Posterior vena cava (tissue), 2 donors: ENCODE results near the gene TAOK3. TPM values are rescaled to one million over a fixed set of nuclear protein-coding genes. Genes with fewer than 3 reads are reported as not detected.
"Not testable (repeated sequence)": the region's sequence is repeated elsewhere in the genome, so short reads cannot be mapped to it uniquely, and the experiment has no call there.

Experiments used
- DNase-seq: peaks from one replicate; pipeline ENCODE4 v3.0.0-alpha.2; 2020; ENCODE audit warnings: low spot score
- intact Hi-C, 2 donors: fragments of 100-400 bp; cut with DNase I; formaldehyde crosslinking; loops; one replicate each; pipeline versions ENCODE4 v1.14.1 to v1.14.2; 2022 to 2023
- total RNA-seq, 2 donors: library from RNA; stranded (reverse); fragmentation: NEBNext Ultra II Directional; extraction: Animal tissue kit (Norgen Biotek cat#: 25700); gene quantifications; one replicate each; pipeline ENCODE4 v1.2.1, GENCODE V29; 2021
- donor health status: DM: yes; HTN: yes; CAD: no.
- donor health status: DM: yes; HTN: yes; CAD: no.

TAOK3 gene
- total RNA-seq, 2 donors from 2014 or later = 27.9 to 31.8 TPM

- DNase-seq = no peak
- intact Hi-C loops = loop anchor here in 1 of 2 donors (10.0 kb wide), 1 partner anchor 191 kb away; no protein-coding TSS in a partner anchor
Measured at GRCh38 chr12:118375348-118375747, 2.6 kb upstream of the TAOK3 start.

- DNase-seq = no peak
- intact Hi-C loops = loop anchor here (5.0 to 10.0 kb wide), 3 partner anchors 68 to 193 kb away; no protein-coding TSS in a partner anchor
Measured at GRCh38 chr12:118374909-118375308, 2.2 kb upstream of the TAOK3 start.

- DNase-seq = no peak
- intact Hi-C loops = loop anchor here (5.0 to 10.0 kb wide), 3 partner anchors 67 to 192 kb away; no protein-coding TSS in a partner anchor
Measured at GRCh38 chr12:118374126-118374725, 1.5 kb upstream of the TAOK3 start.

- intact Hi-C loops = loop anchor here (5.0 to 10.0 kb wide), 3 partner anchors 66 to 191 kb away; no protein-coding TSS in a partner anchor
- no peak for DNase-seq
Measured at GRCh38 chr12:118373616-118374015, 909 bp upstream of the TAOK3 start.

- intact Hi-C loops = loop anchor here (5.0 to 10.0 kb wide), 3 partner anchors 64 to 189 kb away; no protein-coding TSS in a partner anchor
- no peak for DNase-seq
Measured at GRCh38 chr12:118371321-118372282, 1.1 kb downstream of the TAOK3 start.

GRCh38 chr12:118370601-118371000, 2.1 kb downstream of the TAOK3 start:
- intact Hi-C loops = loop anchor here (5.0 to 10.0 kb wide), 3 partner anchors 63 to 188 kb away; no protein-coding TSS in a partner anchor
- DNase-seq = no peak

- DNase-seq = no peak
- intact Hi-C loops = no loop called here
Measured at GRCh38 chr12:118368821-118369220, 3.9 kb downstream of the TAOK3 start.

- intact Hi-C loops = no loop called here
- no peak for DNase-seq
Measured at GRCh38 chr12:118361889-118362288, 10.8 kb downstream of the TAOK3 start.

GRCh38 chr12:118361092-118361404, 11.7 kb downstream of the TAOK3 start:
- intact Hi-C loops = no loop called here
- DNase-seq = no peak

GRCh38 chr12:118359541-118359915, 13.2 kb downstream of the TAOK3 start:
- intact Hi-C loops = no loop called here

GRCh38 chr12:118358612-118359540, 13.8 kb downstream of the TAOK3 start:
- intact Hi-C loops = no loop called here
- no peak for DNase-seq

More at GRCh38 chr12:118359541-118359915, 13.2 kb downstream of the TAOK3 start:
- no peak for DNase-seq

- DNase-seq = no peak
- intact Hi-C loops = no loop called here
Measured at GRCh38 chr12:118358008-118358359, 14.7 kb downstream of the TAOK3 start.

- DNase-seq = no peak
- intact Hi-C loops = no loop called here
Measured at GRCh38 chr12:118357257-118358007, 15.3 kb downstream of the TAOK3 start.

GRCh38 chr12:118356809-118357256, 15.9 kb downstream of the TAOK3 start:
- intact Hi-C loops = no loop called here
- no peak for DNase-seq

GRCh38 chr12:118355843-118356242, 16.9 kb downstream of the TAOK3 start:
- no peak for DNase-seq
- intact Hi-C loops = no loop called here

GRCh38 chr12:118354903-118355302, 17.8 kb downstream of the TAOK3 start:
- intact Hi-C loops = no loop called here
- DNase-seq = no peak

- DNase-seq = not testable (repeated sequence)
Measured at GRCh38 chr12:118354503-118354902, 18.2 kb downstream of the TAOK3 start.

GRCh38 chr12:118353721-118354120, 19.0 kb downstream of the TAOK3 start:
- intact Hi-C loops = no loop called here
- no peak for DNase-seq

More at GRCh38 chr12:118354503-118354902, 18.2 kb downstream of the TAOK3 start:
- intact Hi-C loops = not testable (repeated sequence)
